ENCODE data around the gene MTFMT.

MTFMT gene

GRCh38 chr15:65059931-65060596, 30.6 kb upstream of the MTFMT start:
- H3K9me2 ChIP-seq (replicated peaks; ENCODE audit: low read depth, low read length): no peaks in the 10 kb centered on the region

GRCh38 chr15:65059369-65059750, 29.9 kb upstream of the MTFMT start:
- no peak overlapping the region for H3K4me3 ChIP-seq (ENCODE audit: low read length, poor library complexity, severe bottlenecking)
- no peaks in the 10 kb centered on the region for H3K9me2 ChIP-seq (replicated peaks; ENCODE audit: low read depth, low read length)
- no peak overlapping the region for H3K4me2 ChIP-seq (ENCODE audit: low read depth, low read length, poor library complexity, severe bottlenecking)
- peaks cover 32% of the 10 kb centered on the region for H3K4me1 ChIP-seq (ENCODE audit: insufficient read depth, low read length, poor library complexity, severe bottlenecking)
- H3K36me3 ChIP-seq (ENCODE audit: insufficient read depth, low read length): no peaks in the 10 kb centered on the region
- no peaks in the 10 kb centered on the region for H4K20me1 ChIP-seq (ENCODE audit: insufficient read depth, low read length, poor library complexity, severe bottlenecking)
- H3K79me2 ChIP-seq (ENCODE audit: insufficient read depth, low read length): no peaks in the 10 kb centered on the region
- TF ChIP-seq CTCF (conservative IDR thresholded peaks at IDR 0.05; ENCODE audit: low read length) (no peak), EZH2phosphoT487 (IDR thresholded peaks at IDR 0.05; ENCODE audit: borderline replicate concordance) (no peak)
- H3F3A ChIP-seq (ENCODE audit: low read depth): peaks cover 4% of the 10 kb centered on the region; the same call in 1 of the 2 replicates
- no peaks in the 10 kb centered on the region for H3K9me3 ChIP-seq (ENCODE audit: insufficient read depth, low read depth, low read length)
- H2AFZ ChIP-seq (ENCODE audit: low read length): no peak overlapping the region
- no peaks in the 10 kb centered on the region for H3K27me3 ChIP-seq (ENCODE audit: insufficient read depth, low read length, poor library complexity, severe bottlenecking)
- H3K9ac ChIP-seq (ENCODE audit: low read depth, low read length, poor library complexity, severe bottlenecking): no peak overlapping the region

More at GRCh38 chr15:65059931-65060596, 30.6 kb upstream of the MTFMT start:
- peaks cover 4% of the 10 kb centered on the region; the same call in 1 of the 2 replicates for H3F3A ChIP-seq (ENCODE audit: low read depth)
- H3K36me3 ChIP-seq (ENCODE audit: insufficient read depth, low read length): no peaks in the 10 kb centered on the region
- H3K4me1 ChIP-seq (ENCODE audit: insufficient read depth, low read length, poor library complexity, severe bottlenecking): peaks cover 25% of the 10 kb centered on the region
- TF ChIP-seq EZH2phosphoT487 (IDR thresholded peaks at IDR 0.05; ENCODE audit: borderline replicate concordance) (no peak), CTCF (conservative IDR thresholded peaks at IDR 0.05; ENCODE audit: low read length) (no peak)
- H3K9ac ChIP-seq (ENCODE audit: low read depth, low read length, poor library complexity, severe bottlenecking): no peak overlapping the region
- H3K79me2 ChIP-seq (ENCODE audit: insufficient read depth, low read length): no peaks in the 10 kb centered on the region
- no peaks in the 10 kb centered on the region for H3K9me3 ChIP-seq (ENCODE audit: insufficient read depth, low read depth, low read length)
- H2AFZ ChIP-seq (ENCODE audit: low read length): no peak overlapping the region
- H4K20me1 ChIP-seq (ENCODE audit: insufficient read depth, low read length, poor library complexity, severe bottlenecking): no peaks in the 10 kb centered on the region
- no peaks in the 10 kb centered on the region for H3K27me3 ChIP-seq (ENCODE audit: insufficient read depth, low read length, poor library complexity, severe bottlenecking)
- no peak overlapping the region for H3K4me2 ChIP-seq (ENCODE audit: low read depth, low read length, poor library complexity, severe bottlenecking)
- H3K4me3 ChIP-seq (ENCODE audit: low read length, poor library complexity, severe bottlenecking): no peak overlapping the region

GRCh38 chr15:65058394-65059368, 29.2 kb upstream of the MTFMT start:
- Histone ChIP-seq H3K9ac (ENCODE audit: low read depth, low read length, poor library complexity, severe bottlenecking) (no peak overlapping the region), H3K36me3 (ENCODE audit: insufficient read depth, low read length) (no peaks in the 10 kb centered on the region), H3F3A (ENCODE audit: low read depth) (peaks cover 4% of the 10 kb centered on the region; the same call in 1 of the 2 replicates), H3K4me1 (ENCODE audit: insufficient read depth, low read length, poor library complexity, severe bottlenecking) (peaks cover 33% of the 10 kb centered on the region), H3K9me3 (ENCODE audit: insufficient read depth, low read depth, low read length) (no peaks in the 10 kb centered on the region), H4K20me1 (ENCODE audit: insufficient read depth, low read length, poor library complexity, severe bottlenecking) (no peaks in the 10 kb centered on the region), H3K9me2 (replicated peaks; ENCODE audit: low read depth, low read length) (no peaks in the 10 kb centered on the region), H2AFZ (ENCODE audit: low read length) (no peak overlapping the region), H3K4me2 (ENCODE audit: low read depth, low read length, poor library complexity, severe bottlenecking) (no peak overlapping the region), H3K27me3 (ENCODE audit: insufficient read depth, low read length, poor library complexity, severe bottlenecking) (no peaks in the 10 kb centered on the region), H3K4me3 (ENCODE audit: low read length, poor library complexity, severe bottlenecking) (no peak overlapping the region), H3K79me2 (ENCODE audit: insufficient read depth, low read length) (no peaks in the 10 kb centered on the region)
- TF ChIP-seq CTCF (conservative IDR thresholded peaks at IDR 0.05; ENCODE audit: low read length) (no peak), EZH2phosphoT487 (IDR thresholded peaks at IDR 0.05; ENCODE audit: borderline replicate concordance) (no peak)
